GM19452 (cell line): ENCODE measurements around the gene AFF3.

ENCODE experiments used
- ATAC-seq: cut with Tn5 transposase; IDR thresholded peaks from one replicate; pipeline ENCODE4 v1.9.1; 2021; ENCODE audit not compliant: unreplicated experiment

Gene AFF3

GRCh38 chr2:99725820-99726219 lies 416.6 kb downstream of the AFF3 start:
- no peak for ATAC-seq

GRCh38 chr2:99722476-99722875 lies 419.9 kb downstream of the AFF3 start:
- ATAC-seq = no peak

GRCh38 chr2:99719102-99719501 lies 423.3 kb downstream of the AFF3 start:
- ATAC-seq = no peak

- ATAC-seq = no peak
These were observed 426.4 kb downstream of the AFF3 start for GRCh38 chr2:99715956-99716355.

- no peak for ATAC-seq
These were observed 428.0 kb downstream of the AFF3 start for GRCh38 chr2:99714349-99714748.

- ATAC-seq = no peak
These were observed 431.2 kb downstream of the AFF3 start for GRCh38 chr2:99711144-99711543.

- no peak for ATAC-seq
These were observed 431.7 kb downstream of the AFF3 start for GRCh38 chr2:99710721-99711120.

GRCh38 chr2:99709229-99709628 lies 433.2 kb downstream of the AFF3 start:
- no peak for ATAC-seq

GRCh38 chr2:99708231-99708630 lies 434.2 kb downstream of the AFF3 start:
- no peak for ATAC-seq

GRCh38 chr2:99707592-99707991 lies 434.8 kb downstream of the AFF3 start:
- no peak for ATAC-seq

GRCh38 chr2:99706735-99707134 lies 435.7 kb downstream of the AFF3 start:
- no peak for ATAC-seq

GRCh38 chr2:99701503-99701902 lies 440.9 kb downstream of the AFF3 start:
- no peak for ATAC-seq

GRCh38 chr2:99700482-99701398 lies 441.6 kb downstream of the AFF3 start:
- no peak for ATAC-seq

- no peak for ATAC-seq
These were observed 443.5 kb downstream of the AFF3 start for GRCh38 chr2:99698896-99699295.

GRCh38 chr2:99697811-99698568 lies 444.4 kb downstream of the AFF3 start:
- ATAC-seq = no peak

GRCh38 chr2:99695944-99696253 lies 446.5 kb downstream of the AFF3 start:
- no peak for ATAC-seq

GRCh38 chr2:99695130-99695943 lies 447.1 kb downstream of the AFF3 start:
- ATAC-seq = no peak

GRCh38 chr2:99694331-99694730 lies 448.1 kb downstream of the AFF3 start:
- no peak for ATAC-seq

- no peak for ATAC-seq
These were observed 449.6 kb downstream of the AFF3 start for GRCh38 chr2:99692785-99693184.

- ATAC-seq = no peak
These were observed 450.5 kb downstream of the AFF3 start for GRCh38 chr2:99691926-99692325.

GRCh38 chr2:99689145-99689742 lies 453.1 kb downstream of the AFF3 start:
- no peak for ATAC-seq
